HCT116 (cell line): Measurements from ENCODE around the gene THAP9.

Experiments
- EZH2 ChIP-seq: fragments of 200-600 bp; sonication (generic); IDR thresholded peaks from 2 replicates; pipeline ENCODE4 v1.6.1; 2017; ENCODE audit warnings: antibody characterized with exemption, mixed run types
- POLR2A ChIP-seq: IDR thresholded peaks from 2 replicates; pipeline ENCODE4 v1.7.0; 2011; ENCODE audit warnings: borderline replicate concordance; ENCODE audit not compliant: insufficient read depth, insufficient read length; ENCODE audit errors: extremely low read depth
- POLR2AphosphoS5 ChIP-seq: IDR thresholded peaks from 2 replicates; pipeline ENCODE4 v1.6.1; 2011; ENCODE audit warnings: mild to moderate bottlenecking, low read depth, low read length, moderate library complexity
- YY1 ChIP-seq: IDR thresholded peaks from 2 replicates; pipeline ENCODE4 v1.6.1; 2011; ENCODE audit warnings: low read length, low read depth, moderate library complexity, mild to moderate bottlenecking; ENCODE audit not compliant: insufficient replicate concordance; ENCODE audit errors: extremely low read depth
- TF ChIP-seq, protein P1 (sequence below), 3 experiments: fragments of 200-600 bp in 1 of 3; sonication (generic) in 1 of 3; IDR thresholded peaks in 2 of 3; conservative IDR thresholded peaks in 1 of 3; 2 replicates each; pipeline ENCODE4 v1.5.1; 2012 to 2017; ENCODE audit warnings: low read depth in 2 of 3, low read length in 2 of 3, antibody characterized with exemption in 1 of 3, borderline replicate concordance in 1 of 3, control low read depth in 1 of 3, mild to moderate bottlenecking in 1 of 3, mixed read lengths in 1 of 3, mixed run types in 1 of 3, moderate library complexity in 1 of 3; ENCODE audit not compliant: insufficient read depth in 1 of 3

DNA sequence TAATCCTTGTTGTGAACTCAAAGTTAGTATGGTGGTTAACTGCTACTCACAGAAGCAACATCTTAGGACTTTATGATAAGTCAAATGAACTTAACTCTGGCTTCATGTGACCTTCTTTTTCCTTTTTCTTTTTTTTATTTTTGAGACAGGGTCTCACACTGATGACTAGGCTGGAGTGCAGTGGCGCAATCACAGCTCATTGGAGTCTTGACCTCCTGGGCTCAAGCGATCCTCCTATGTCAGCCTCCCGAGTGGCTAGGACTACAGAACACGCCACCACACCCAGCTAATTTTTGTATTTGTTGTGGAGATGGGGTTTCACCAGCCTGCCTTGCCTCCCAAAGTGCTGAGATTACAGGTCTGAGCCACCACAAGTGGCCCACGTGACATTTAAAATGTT is 32.0 kb upstream of the THAP9 start:
- TF ChIP-seq, protein P1, sequence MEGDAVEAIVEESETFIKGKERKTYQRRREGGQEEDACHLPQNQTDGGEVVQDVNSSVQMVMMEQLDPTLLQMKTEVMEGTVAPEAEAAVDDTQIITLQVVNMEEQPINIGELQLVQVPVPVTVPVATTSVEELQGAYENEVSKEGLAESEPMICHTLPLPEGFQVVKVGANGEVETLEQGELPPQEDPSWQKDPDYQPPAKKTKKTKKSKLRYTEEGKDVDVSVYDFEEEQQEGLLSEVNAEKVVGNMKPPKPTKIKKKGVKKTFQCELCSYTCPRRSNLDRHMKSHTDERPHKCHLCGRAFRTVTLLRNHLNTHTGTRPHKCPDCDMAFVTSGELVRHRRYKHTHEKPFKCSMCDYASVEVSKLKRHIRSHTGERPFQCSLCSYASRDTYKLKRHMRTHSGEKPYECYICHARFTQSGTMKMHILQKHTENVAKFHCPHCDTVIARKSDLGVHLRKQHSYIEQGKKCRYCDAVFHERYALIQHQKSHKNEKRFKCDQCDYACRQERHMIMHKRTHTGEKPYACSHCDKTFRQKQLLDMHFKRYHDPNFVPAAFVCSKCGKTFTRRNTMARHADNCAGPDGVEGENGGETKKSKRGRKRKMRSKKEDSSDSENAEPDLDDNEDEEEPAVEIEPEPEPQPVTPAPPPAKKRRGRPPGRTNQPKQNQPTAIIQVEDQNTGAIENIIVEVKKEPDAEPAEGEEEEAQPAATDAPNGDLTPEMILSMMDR (IDR thresholded peaks at IDR 0.05 in 2 of 3, conservative IDR thresholded peaks at IDR 0.05 in 1 of 3; ENCODE audit: borderline replicate concordance in 1 of 3, insufficient read depth in 1 of 3, low read depth in 2 of 3, low read length in 2 of 3), result no peak
- TF ChIP-seq POLR2A, result no peak
- no peak for TF ChIP-seq POLR2AphosphoS5
- no peak for TF ChIP-seq EZH2
- TF ChIP-seq YY1, result no peak
